Vagina (tissue), 2 donors: Measurements from ENCODE around the gene NCBP3.

Experiments used
- POLR2A ChIP-seq, 2 donors: fragments of 450-650 bp; IDR thresholded peaks; one replicate each; pipeline ENCODE4 v1.6.1; 2017; ENCODE audit warnings: antibody characterized with exemption in 2 of 2, mild to moderate bottlenecking in 2 of 2, moderate library complexity in 2 of 2
- TF ChIP-seq, protein P1 (sequence below), 3 experiments: fragments of 450-650 bp in 2 of 3; fragments of 200-600 bp in 1 of 3; sonication (generic) in 1 of 3; IDR thresholded peaks; one replicate each; pipeline ENCODE4 v1.5.1; 2017 to 2019; ENCODE audit warnings: antibody characterized with exemption in 3 of 3, mild to moderate bottlenecking in 2 of 3, moderate library complexity in 2 of 3

DNA sequence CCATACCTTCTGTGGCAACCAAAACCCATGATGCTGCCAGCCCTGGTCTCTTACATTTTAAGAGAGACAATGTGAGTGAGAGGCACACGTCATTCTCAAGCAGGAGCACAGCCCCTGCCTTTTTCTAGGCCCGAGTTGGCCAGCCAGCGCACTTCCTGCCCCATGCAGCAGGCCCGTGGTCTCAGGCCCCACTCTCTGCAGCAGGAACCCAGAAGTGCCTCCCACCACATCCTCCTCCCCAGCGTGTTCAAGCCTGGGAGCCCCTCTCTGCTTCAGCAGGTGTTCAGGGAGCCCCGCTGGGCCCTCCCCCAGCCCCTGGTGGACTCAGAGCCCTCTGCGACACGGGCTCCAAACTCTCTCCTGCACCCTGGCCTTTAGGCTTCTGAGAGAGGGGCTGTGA is 75.6 kb downstream of the NCBP3 start:
- no peak for TF ChIP-seq POLR2A (IDR thresholded peaks at IDR 0.05)
- TF ChIP-seq, protein P1, sequence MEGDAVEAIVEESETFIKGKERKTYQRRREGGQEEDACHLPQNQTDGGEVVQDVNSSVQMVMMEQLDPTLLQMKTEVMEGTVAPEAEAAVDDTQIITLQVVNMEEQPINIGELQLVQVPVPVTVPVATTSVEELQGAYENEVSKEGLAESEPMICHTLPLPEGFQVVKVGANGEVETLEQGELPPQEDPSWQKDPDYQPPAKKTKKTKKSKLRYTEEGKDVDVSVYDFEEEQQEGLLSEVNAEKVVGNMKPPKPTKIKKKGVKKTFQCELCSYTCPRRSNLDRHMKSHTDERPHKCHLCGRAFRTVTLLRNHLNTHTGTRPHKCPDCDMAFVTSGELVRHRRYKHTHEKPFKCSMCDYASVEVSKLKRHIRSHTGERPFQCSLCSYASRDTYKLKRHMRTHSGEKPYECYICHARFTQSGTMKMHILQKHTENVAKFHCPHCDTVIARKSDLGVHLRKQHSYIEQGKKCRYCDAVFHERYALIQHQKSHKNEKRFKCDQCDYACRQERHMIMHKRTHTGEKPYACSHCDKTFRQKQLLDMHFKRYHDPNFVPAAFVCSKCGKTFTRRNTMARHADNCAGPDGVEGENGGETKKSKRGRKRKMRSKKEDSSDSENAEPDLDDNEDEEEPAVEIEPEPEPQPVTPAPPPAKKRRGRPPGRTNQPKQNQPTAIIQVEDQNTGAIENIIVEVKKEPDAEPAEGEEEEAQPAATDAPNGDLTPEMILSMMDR (IDR thresholded peaks at IDR 0.05), result no peak
